H1 (cell line): ENCODE data around the gene CLEC10A. TPM values are rescaled to one million over a fixed set of nuclear protein-coding genes. Genes with fewer than 3 reads are reported as not detected.
"Not testable (repeated sequence)": the region's sequence is repeated elsewhere in the genome, so short reads cannot be mapped to it uniquely, and the experiment has no call there.

ENCODE experiments used
- CTCF ChIA-PET: fragments of 300-600 bp; sonication (Branson Sonifier 250); formaldehyde crosslinking; loops from one replicate; lab custom pipeline; 2021; ENCODE audit not compliant: partially characterized antibody; lab: Charles Lee
- POLR2A ChIA-PET: fragments of 300-600 bp; sonication (Branson Sonifier 250); formaldehyde crosslinking; loops from one replicate; lab custom pipeline; 2021; ENCODE audit warnings: inconsistent platforms; ENCODE audit not compliant: partially characterized antibody; lab: Charles Lee
- DNase-seq, 2 experiments: peaks; one replicate each; pipeline versions ENCODE4 v3.0.0 to v3.0.0-alpha.2; 2010 to 2022; ENCODE audit warnings: low spot score in 2 of 2, low read depth in 1 of 2, mixed read lengths in 1 of 2
- FAIRE-seq: peaks from 2 replicates; lab custom pipeline; 2011; peaks lifted over from hg19 to GRCh38; lab: Jason Lieb, UNC
- H2AFZ ChIP-seq: 2 replicates; pipeline ENCODE4 v1.8.1; 2012; ENCODE audit warnings: low read length, inconsistent platforms
- H2AK5ac ChIP-seq: 2 replicates; pipeline ENCODE4 v1.6.1; 2013; ENCODE audit warnings: low read depth, low read length
- H2BK120ac ChIP-seq: replicated peaks from 2 replicates; pipeline ENCODE3; 2013; ENCODE audit warnings: low read depth, low read length, inconsistent platforms
- H2BK12ac ChIP-seq: 2 replicates; pipeline ENCODE4 v1.6.1; 2013; ENCODE audit warnings: low read depth, low read length
- H2BK15ac ChIP-seq: 2 replicates; pipeline ENCODE4 v1.6.1; 2013; ENCODE audit warnings: low read length
- H2BK20ac ChIP-seq: 2 replicates; pipeline ENCODE4 v1.6.1; 2013; ENCODE audit warnings: low read length
- H2BK5ac ChIP-seq: 2 replicates; pipeline ENCODE4 v1.6.1; 2013; ENCODE audit warnings: low read depth, low read length
- H3K14ac ChIP-seq: 2 replicates; pipeline ENCODE4 v1.6.1; 2013; ENCODE audit warnings: inconsistent platforms; ENCODE audit not compliant: insufficient read length
- H3K18ac ChIP-seq: 2 replicates; pipeline ENCODE4 v1.6.1; 2013; ENCODE audit warnings: low read length; ENCODE audit errors: extremely low read depth
- H3K23ac ChIP-seq: 2 replicates; pipeline ENCODE4 v1.6.1; 2013; ENCODE audit warnings: inconsistent platforms; ENCODE audit not compliant: insufficient read length
- H3K23me2 ChIP-seq: 2 replicates; pipeline ENCODE4 v1.6.1; 2013; ENCODE audit warnings: low read depth, low read length
- H3K27ac ChIP-seq: 2 replicates; pipeline ENCODE4 v1.6.1; 2011; ENCODE audit warnings: low read depth, low read length, inconsistent platforms
- H3K27me3 ChIP-seq, 4 experiments: replicated peaks in 1 of 4; 1 replicate in 1 of 4; 2 replicates in 3 of 4; pipeline versions ENCODE4 v1.6.1 to v1.8.1; 2011 to 2013; ENCODE audit warnings: low read length in 3 of 4, mild to moderate bottlenecking in 3 of 4, inconsistent platforms in 2 of 4, mixed read lengths in 2 of 4, moderate library complexity in 1 of 4; ENCODE audit not compliant: control insufficient read depth in 3 of 4, insufficient read depth in 3 of 4; ENCODE audit errors: extremely low read depth in 1 of 4
- H3K36me3 ChIP-seq, 4 experiments: 2 replicates each; pipeline versions ENCODE4 v1.6.1 to v1.8.1; 2011 to 2013; ENCODE audit warnings: mild to moderate bottlenecking in 4 of 4, low read length in 3 of 4, moderate library complexity in 2 of 4, control low read depth in 1 of 4, inconsistent platforms in 1 of 4; ENCODE audit not compliant: insufficient read depth in 4 of 4, control insufficient read depth in 2 of 4
- H3K4ac ChIP-seq: replicated peaks from 2 replicates; pipeline ENCODE3; 2013; ENCODE audit warnings: low read length, low read depth, mixed read lengths, inconsistent platforms; ENCODE audit not compliant: insufficient read length
- H3K4me1 ChIP-seq, 4 experiments: replicated peaks in 1 of 4; 1 replicate in 1 of 4; 2 replicates in 3 of 4; pipeline versions ENCODE4 v1.6.1 to v1.8.1; 2011 to 2013; ENCODE audit warnings: low read length in 3 of 4, inconsistent platforms in 2 of 4, mixed read lengths in 1 of 4; ENCODE audit not compliant: insufficient read depth in 4 of 4, control insufficient read depth in 3 of 4
- H3K4me2 ChIP-seq, 2 experiments: 2 replicates each; pipeline versions ENCODE4 v1.6.1 to v1.8.1; 2011 to 2013; ENCODE audit warnings: low read depth in 2 of 2, low read length in 2 of 2, control low read depth in 1 of 2, inconsistent platforms in 1 of 2, mild to moderate bottlenecking in 1 of 2; ENCODE audit not compliant: insufficient read depth in 1 of 2
- H3K4me3 ChIP-seq, 4 experiments: fragments of 200-600, 300-600 bp in 1 of 4; sonication (generic), shearing (Covaris generic), sonication (Bioruptor Twin) in 1 of 4; 2 replicates each; pipeline versions ENCODE4 v1.5.1 to v1.8.1; 2011 to 2016; ENCODE audit warnings: low read length in 4 of 4, low read depth in 3 of 4, control low read depth in 2 of 4, inconsistent platforms in 2 of 4, mild to moderate bottlenecking in 2 of 4, mixed read lengths in 1 of 4, moderate library complexity in 1 of 4; ENCODE audit not compliant: insufficient read depth in 2 of 4; ENCODE audit errors: extremely low read depth in 1 of 4
- H3K56ac ChIP-seq: replicated peaks from 2 replicates; pipeline ENCODE3; 2013; ENCODE audit warnings: low read depth, mild to moderate bottlenecking, mixed read lengths, low read length, inconsistent platforms; ENCODE audit not compliant: insufficient read length
- H3K79me1 ChIP-seq: 2 replicates; pipeline ENCODE4 v1.6.1; 2013; ENCODE audit warnings: low read depth, low read length, control low read depth
- H3K79me2 ChIP-seq, 2 experiments: 2 replicates each; pipeline versions ENCODE4 v1.6.1 to v1.8.1; 2012 to 2013; ENCODE audit warnings: low read length in 2 of 2, mild to moderate bottlenecking in 2 of 2, inconsistent platforms in 1 of 2; ENCODE audit not compliant: insufficient read depth in 2 of 2, control insufficient read depth in 1 of 2
- H3K9ac ChIP-seq, 4 experiments: replicated peaks in 1 of 4; 1 replicate in 1 of 4; 2 replicates in 3 of 4; pipeline versions ENCODE4 v1.6.1 to v1.8.1; 2011 to 2013; ENCODE audit warnings: low read depth in 3 of 4, low read length in 3 of 4, control low read depth in 2 of 4, mild to moderate bottlenecking in 2 of 4, moderate library complexity in 2 of 4, inconsistent platforms in 1 of 4; ENCODE audit errors: extremely low read depth in 1 of 4
- H3K9me3 ChIP-seq, 2 experiments: 2 replicates each; pipeline versions ENCODE4 v1.6.1 to v1.8.1; 2012 to 2013; ENCODE audit warnings: mild to moderate bottlenecking in 2 of 2, moderate library complexity in 2 of 2, control low read depth in 1 of 2, inconsistent platforms in 1 of 2, low read depth in 1 of 2, low read length in 1 of 2, mixed read lengths in 1 of 2; ENCODE audit not compliant: insufficient read depth in 2 of 2
- H4K20me1 ChIP-seq, 2 experiments: replicated peaks in 1 of 2; 2 replicates each; pipeline versions ENCODE3 to v1.8.1; 2011 to 2013; ENCODE audit warnings: inconsistent platforms in 2 of 2, low read length in 2 of 2, mild to moderate bottlenecking in 1 of 2; ENCODE audit not compliant: insufficient read depth in 2 of 2, control insufficient read depth in 1 of 2
- H4K5ac ChIP-seq: 2 replicates; pipeline ENCODE4 v1.6.1; 2013; ENCODE audit warnings: low read length, low read depth, mixed read lengths, inconsistent platforms; ENCODE audit not compliant: insufficient read length
- H4K8ac ChIP-seq: 2 replicates; pipeline ENCODE4 v1.8.0; 2013; ENCODE audit warnings: mild to moderate bottlenecking, moderate library complexity, low read length, inconsistent platforms; ENCODE audit not compliant: insufficient read depth; ENCODE audit errors: extremely low read depth
- H4K91ac ChIP-seq: replicated peaks from 2 replicates; pipeline ENCODE3; 2013; ENCODE audit warnings: low read length, mixed read lengths, inconsistent platforms; ENCODE audit not compliant: insufficient read length
- WGBS, 2 experiments: shearing (Covaris generic) in 1 of 2; methylation state at CpG; one replicate each; pipeline versions ENCODE4 v1.1.6 to v1.1.7; 2013 to 2015; ENCODE audit warnings: low lambda C conversion rate in 2 of 2, mixed read lengths in 2 of 2, inconsistent platforms in 1 of 2, low coverage in 1 of 2, missing lambda C conversion rate in 1 of 2; ENCODE audit not compliant: insufficient replicate concordance in 2 of 2, insufficient coverage in 1 of 2, insufficient read length in 1 of 2; ENCODE audit errors: extremely low coverage in 1 of 2, missing lambda C conversion rate in 1 of 2; 5-methylcytosine and 5-hydroxymethylcytosine counted together
- polyA plus RNA-seq, 7 experiments: library from polyadenylated mRNA; depleted of rRNA in 3 of 7; stranded (reverse) in 5 of 7; unstranded in 2 of 7; fragments of >200 nt in 5 of 7; fragments of 200-250 nt in 2 of 7; gene quantifications; 1 replicate in 5 of 7; 2 replicates in 1 of 7; 4 replicates in 1 of 7; pipeline versions ENCODE4 v1.2.1 to v1.2.3, GENCODE V29; 2011 to 2013; ENCODE audit warnings: missing spikeins in 2 of 7, mixed read lengths in 2 of 7
- total RNA-seq: library from RNA; stranded (reverse); fragmentation: NEBNext Ultra II Directional; extraction: Animal tissue kit (Norgen Biotek cat#: 25700); gene quantifications from 2 replicates; pipeline ENCODE4 v1.2.1, GENCODE V29; 2021

Gene CLEC10A
- total and polyA plus RNA-seq, 2 of the 8 experiments (the other 6 are each of a cell fraction or from before 2014, with no cell fraction given), result not detected

DNA sequence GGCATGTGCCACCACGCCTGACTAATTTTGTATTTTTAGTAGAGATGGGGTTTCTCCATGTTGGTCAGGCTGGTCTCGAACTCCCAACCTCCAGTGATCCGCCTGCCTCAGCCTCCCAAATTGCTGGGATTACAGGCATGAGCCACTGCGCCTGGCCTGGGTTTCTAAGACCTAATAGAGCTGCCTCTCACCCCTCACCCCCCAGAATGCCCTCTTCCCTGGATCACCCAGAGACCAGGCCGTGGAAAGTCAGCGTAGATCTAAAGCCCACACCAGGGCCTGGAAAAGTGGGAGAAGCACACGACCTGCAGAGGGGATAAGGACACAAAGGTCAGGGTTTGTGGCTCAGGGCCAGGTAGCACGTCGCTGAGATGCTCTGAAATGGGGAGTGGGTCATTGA, 29.5 kb downstream of the CLEC10A start:
- H3K23me2 ChIP-seq, H3K27ac ChIP-seq, H3K18ac ChIP-seq, H4K20me1 ChIP-seq, H2BK20ac ChIP-seq, H3K36me3 ChIP-seq, H4K8ac ChIP-seq, H3K79me1 ChIP-seq, H3K4me3 ChIP-seq, FAIRE-seq, H3K23ac ChIP-seq, H3K9me3 ChIP-seq, H2BK12ac ChIP-seq, DNase-seq, H3K56ac ChIP-seq, H2AFZ ChIP-seq, H2AK5ac ChIP-seq, H3K4me2 ChIP-seq, H3K79me2 ChIP-seq, H3K4ac ChIP-seq, H4K5ac ChIP-seq, H2BK120ac ChIP-seq, H3K14ac ChIP-seq, H3K27me3 ChIP-seq, H3K4me1 ChIP-seq, H3K9ac ChIP-seq, H2BK5ac ChIP-seq, H4K91ac ChIP-seq: not testable (repeated sequence)
- POLR2A ChIA-PET, result interaction anchor here (1.4 kb wide), 1 partner anchor 82 kb away, joined by 3 read pairs; no protein-coding TSS in a partner anchor
- 94% methylated on average over 9 of the region's 9 CpGs; no CpG with 5 or more reads in 1 of the 2 experiments for WGBS, 2 experiments
- CTCF ChIA-PET, result interaction anchor here (0.7 to 17.5 kb wide), 13 partner anchors 14 to 156 kb away, joined by 3 to 434 read pairs (median 4); partner anchors contain the start of gene ASGR1
- H2BK15ac ChIP-seq, result peak overlapping the region; percentile 63; the same call in 1 of the 2 replicates
